ENCODE measurements around the gene PXYLP1.

Gene PXYLP1

DNA sequence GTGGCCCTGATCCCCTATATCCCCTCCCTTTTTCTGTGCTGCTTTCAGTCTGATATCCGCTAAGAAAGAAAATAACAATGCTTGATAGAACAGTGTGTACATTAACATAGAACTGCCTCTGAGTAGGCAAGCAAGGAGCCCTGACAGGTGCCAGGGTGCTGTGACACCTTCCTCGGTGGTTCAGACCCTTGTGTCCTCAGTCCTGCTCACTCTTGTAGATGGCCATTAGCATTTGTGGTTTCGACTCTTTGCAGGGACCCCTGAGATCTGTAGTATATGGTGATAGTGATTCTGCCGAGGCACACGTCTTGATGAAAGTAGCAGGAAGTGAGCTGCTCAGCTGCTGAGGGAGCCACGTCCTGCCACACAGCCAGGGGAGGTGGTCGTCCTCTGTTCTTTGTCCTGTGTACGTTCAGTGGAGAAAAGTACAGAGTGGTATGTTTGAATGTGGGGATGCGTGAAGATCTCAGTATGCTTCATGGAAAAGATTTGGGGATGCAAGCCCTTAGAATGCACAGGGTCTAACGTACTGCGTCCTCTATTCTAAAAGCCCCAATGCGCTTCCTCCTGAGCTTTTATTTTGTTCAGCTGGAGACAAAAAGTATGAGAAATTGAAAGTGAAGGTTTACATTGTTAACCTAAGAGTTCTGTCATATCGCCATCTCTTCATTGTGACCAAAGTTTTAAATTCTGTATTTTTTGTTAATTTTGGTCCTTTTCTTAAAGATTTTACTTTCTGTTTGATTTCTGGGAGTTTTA is 35.4 kb downstream of the PXYLP1 start:
- peak overlapping the region; percentile 98 for H3K27ac ChIP-seq (ENCODE audit: low read length)
- TF ChIP-seq EZH2 (IDR thresholded peaks at IDR 0.05; ENCODE audit: borderline replicate concordance, low read depth, low read length, severe bottlenecking): no peak
- TF ChIP-seq, protein P1, sequence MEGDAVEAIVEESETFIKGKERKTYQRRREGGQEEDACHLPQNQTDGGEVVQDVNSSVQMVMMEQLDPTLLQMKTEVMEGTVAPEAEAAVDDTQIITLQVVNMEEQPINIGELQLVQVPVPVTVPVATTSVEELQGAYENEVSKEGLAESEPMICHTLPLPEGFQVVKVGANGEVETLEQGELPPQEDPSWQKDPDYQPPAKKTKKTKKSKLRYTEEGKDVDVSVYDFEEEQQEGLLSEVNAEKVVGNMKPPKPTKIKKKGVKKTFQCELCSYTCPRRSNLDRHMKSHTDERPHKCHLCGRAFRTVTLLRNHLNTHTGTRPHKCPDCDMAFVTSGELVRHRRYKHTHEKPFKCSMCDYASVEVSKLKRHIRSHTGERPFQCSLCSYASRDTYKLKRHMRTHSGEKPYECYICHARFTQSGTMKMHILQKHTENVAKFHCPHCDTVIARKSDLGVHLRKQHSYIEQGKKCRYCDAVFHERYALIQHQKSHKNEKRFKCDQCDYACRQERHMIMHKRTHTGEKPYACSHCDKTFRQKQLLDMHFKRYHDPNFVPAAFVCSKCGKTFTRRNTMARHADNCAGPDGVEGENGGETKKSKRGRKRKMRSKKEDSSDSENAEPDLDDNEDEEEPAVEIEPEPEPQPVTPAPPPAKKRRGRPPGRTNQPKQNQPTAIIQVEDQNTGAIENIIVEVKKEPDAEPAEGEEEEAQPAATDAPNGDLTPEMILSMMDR (IDR thresholded peaks at IDR 0.05; ENCODE audit: borderline replicate concordance, extremely low read depth, low read length, poor library complexity, severe bottlenecking): no peak
- peak; percentile 88 for ATAC-seq (ENCODE audit: insufficient read depth, low read depth)
- peak overlapping the region; percentile 57 for H3K9ac ChIP-seq (ENCODE audit: low read depth, low read length)
- peaks cover 93% of the 10 kb centered on the region for H3K79me2 ChIP-seq (ENCODE audit: insufficient read depth, low read length)
- peak; percentile 73 for DNase-seq
- H3K36me3 ChIP-seq (ENCODE audit: insufficient read depth, low read length): peaks cover 84% of the 10 kb centered on the region
- peak overlapping the region in 1 of 2 experiments; percentile 48; a peak in 2 of 4 replicates for H3K4me3 ChIP-seq (ENCODE audit: low read depth in 1 of 2, low read length in 2 of 2)
- H2AFZ ChIP-seq (ENCODE audit: low read depth, low read length): peak overlapping the region; percentile 53
- peak overlapping the region; percentile 65 for H3K4me2 ChIP-seq (ENCODE audit: insufficient read depth, low read length)
- H4K20me1 ChIP-seq (ENCODE audit: insufficient read depth, low read length): peaks cover 3% of the 10 kb centered on the region; the same call in 1 of the 2 replicates
- peaks cover 99% of the 10 kb centered on the region for H3K4me1 ChIP-seq (ENCODE audit: insufficient read depth, low read length)
- H3K27me3 ChIP-seq (ENCODE audit: insufficient read depth, low read length, poor library complexity): no peaks in the 10 kb centered on the region
- no peaks in the 10 kb centered on the region for H3K9me3 ChIP-seq (ENCODE audit: insufficient read depth, low read length, severe bottlenecking)

DNA sequence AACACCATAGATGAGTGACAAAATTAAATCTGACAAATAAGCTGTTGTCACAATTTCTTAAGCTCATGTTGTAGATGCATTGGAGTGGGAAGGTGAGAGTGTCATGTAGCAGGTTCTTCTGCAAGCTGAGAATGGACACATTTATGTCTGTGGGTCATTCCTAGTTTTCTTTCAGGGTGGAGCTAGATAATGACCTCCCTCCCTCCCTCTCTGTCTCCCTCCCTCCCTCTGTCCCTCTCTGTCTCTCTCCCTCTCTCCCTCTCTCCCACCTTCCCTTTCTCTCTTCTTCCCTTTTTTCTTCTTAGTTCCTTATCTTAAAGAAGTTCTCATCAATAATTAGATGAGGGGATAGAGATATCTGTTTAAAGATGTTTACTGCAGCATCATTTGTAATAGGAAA is 36.0 kb downstream of the PXYLP1 start:
- peak overlapping the region in 1 of 2 experiments; percentile 48; a peak in 1 of 4 replicates for H3K4me3 ChIP-seq (ENCODE audit: low read depth in 1 of 2, low read length in 2 of 2)
- peaks cover 99% of the 10 kb centered on the region for H3K4me1 ChIP-seq (ENCODE audit: insufficient read depth, low read length)
- no peak overlapping the region for H2AFZ ChIP-seq (ENCODE audit: low read depth, low read length)
- peaks cover 92% of the 10 kb centered on the region for H3K79me2 ChIP-seq (ENCODE audit: insufficient read depth, low read length)
- H3K27ac ChIP-seq (ENCODE audit: low read length): peak overlapping the region; percentile 98
- no peaks in the 10 kb centered on the region for H3K9me3 ChIP-seq (ENCODE audit: insufficient read depth, low read length, severe bottlenecking)
- H3K4me2 ChIP-seq (ENCODE audit: insufficient read depth, low read length): peak overlapping the region; percentile 65
- DNase-seq: no peak
- H3K36me3 ChIP-seq (ENCODE audit: insufficient read depth, low read length): peaks cover 85% of the 10 kb centered on the region
- no peaks in the 10 kb centered on the region for H3K27me3 ChIP-seq (ENCODE audit: insufficient read depth, low read length, poor library complexity)
- TF ChIP-seq, protein P1 (IDR thresholded peaks at IDR 0.05; ENCODE audit: borderline replicate concordance, extremely low read depth, low read length, poor library complexity, severe bottlenecking): no peak
- TF ChIP-seq EZH2 (IDR thresholded peaks at IDR 0.05; ENCODE audit: borderline replicate concordance, low read depth, low read length, severe bottlenecking): no peak
- no peak for ATAC-seq (ENCODE audit: insufficient read depth, low read depth)
- peak overlapping the region; percentile 57 for H3K9ac ChIP-seq (ENCODE audit: low read depth, low read length)
- H4K20me1 ChIP-seq (ENCODE audit: insufficient read depth, low read length): peaks cover 3% of the 10 kb centered on the region; the same call in 1 of the 2 replicates

DNA sequence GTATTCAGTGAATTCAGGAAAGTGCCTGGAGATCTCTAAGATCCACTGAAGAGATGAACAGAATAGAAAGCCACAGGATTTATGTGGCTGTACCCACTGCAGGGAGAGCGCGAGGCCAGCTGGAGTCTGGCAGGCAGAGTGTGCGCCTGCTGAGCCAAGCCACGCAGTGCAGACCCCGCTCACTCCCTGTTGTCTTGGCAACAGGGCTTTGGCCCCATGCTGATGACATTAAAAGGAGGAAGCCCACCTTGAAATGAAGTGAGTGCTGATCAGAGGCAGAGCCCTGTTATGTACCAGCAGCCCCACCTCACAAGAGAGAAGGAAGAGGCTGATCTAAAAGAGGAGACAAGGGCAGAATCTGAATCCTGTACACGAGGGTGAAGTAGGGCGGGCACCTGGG is 36.7 kb downstream of the PXYLP1 start:
- TF ChIP-seq, protein P1 (IDR thresholded peaks at IDR 0.05; ENCODE audit: borderline replicate concordance, extremely low read depth, low read length, poor library complexity, severe bottlenecking): no peak
- no peak for TF ChIP-seq EZH2 (IDR thresholded peaks at IDR 0.05; ENCODE audit: borderline replicate concordance, low read depth, low read length, severe bottlenecking)
- peaks cover 3% of the 10 kb centered on the region; the same call in 1 of the 2 replicates for H4K20me1 ChIP-seq (ENCODE audit: insufficient read depth, low read length)
- H3K9ac ChIP-seq (ENCODE audit: low read depth, low read length): no peak overlapping the region
- peaks cover 85% of the 10 kb centered on the region for H3K36me3 ChIP-seq (ENCODE audit: insufficient read depth, low read length)
- no peak overlapping the region for H3K4me2 ChIP-seq (ENCODE audit: insufficient read depth, low read length)
- no peak overlapping the region for H3K4me3 ChIP-seq (ENCODE audit: low read depth in 1 of 2, low read length in 2 of 2)
- peaks cover 99% of the 10 kb centered on the region for H3K4me1 ChIP-seq (ENCODE audit: insufficient read depth, low read length)
- no peaks in the 10 kb centered on the region for H3K27me3 ChIP-seq (ENCODE audit: insufficient read depth, low read length, poor library complexity)
- ATAC-seq (ENCODE audit: insufficient read depth, low read depth): peak; percentile 50
- no peaks in the 10 kb centered on the region for H3K9me3 ChIP-seq (ENCODE audit: insufficient read depth, low read length, severe bottlenecking)
- DNase-seq: peak; percentile 66
- peak overlapping the region; percentile 98 for H3K27ac ChIP-seq (ENCODE audit: low read length)
- peaks cover 92% of the 10 kb centered on the region for H3K79me2 ChIP-seq (ENCODE audit: insufficient read depth, low read length)
- H2AFZ ChIP-seq (ENCODE audit: low read depth, low read length): no peak overlapping the region

Measured in DND-41 (cell line).